Mucosa of rectum (tissue), 2 donors: Measurements from ENCODE around the gene ERBB2.

Source experiments
- H3K27ac ChIP-seq, 2 donors: one replicate each; pipeline ENCODE4 v1.7.0; 2013; ENCODE audit warnings: inconsistent platforms in 2 of 2, low read depth in 2 of 2, low read length in 2 of 2
- H3K27me3 ChIP-seq, 2 donors: one replicate each; pipeline ENCODE4 v1.7.0; 2013; ENCODE audit warnings: low read length in 2 of 2; ENCODE audit not compliant: control insufficient read depth in 2 of 2, insufficient read depth in 2 of 2
- H3K36me3 ChIP-seq, 2 donors: one replicate each; pipeline ENCODE4 v1.7.0; 2013; ENCODE audit warnings: low read length in 2 of 2; ENCODE audit not compliant: control insufficient read depth in 2 of 2, insufficient read depth in 2 of 2
- H3K4me1 ChIP-seq, 2 donors: one replicate each; pipeline ENCODE4 v1.7.0; 2013; ENCODE audit warnings: low read length in 2 of 2, mild to moderate bottlenecking in 1 of 2; ENCODE audit not compliant: control insufficient read depth in 2 of 2, insufficient read depth in 2 of 2
- H3K4me3 ChIP-seq, 2 donors: one replicate each; pipeline ENCODE4 v1.7.0; 2013; ENCODE audit warnings: low read length in 2 of 2
- H3K9ac ChIP-seq, 2 donors: one replicate each; pipeline ENCODE4 v1.7.0; 2013; ENCODE audit warnings: low read length in 2 of 2, low read depth in 1 of 2, mild to moderate bottlenecking in 1 of 2
- H3K9me3 ChIP-seq, 2 donors: one replicate each; pipeline ENCODE4 v1.7.0; 2013; ENCODE audit warnings: low read length in 2 of 2; ENCODE audit not compliant: control insufficient read depth in 2 of 2
- donor health status: healthy.
- donor health status: Normal muscosa, but diverticular disease.

Gene ERBB2

DNA sequence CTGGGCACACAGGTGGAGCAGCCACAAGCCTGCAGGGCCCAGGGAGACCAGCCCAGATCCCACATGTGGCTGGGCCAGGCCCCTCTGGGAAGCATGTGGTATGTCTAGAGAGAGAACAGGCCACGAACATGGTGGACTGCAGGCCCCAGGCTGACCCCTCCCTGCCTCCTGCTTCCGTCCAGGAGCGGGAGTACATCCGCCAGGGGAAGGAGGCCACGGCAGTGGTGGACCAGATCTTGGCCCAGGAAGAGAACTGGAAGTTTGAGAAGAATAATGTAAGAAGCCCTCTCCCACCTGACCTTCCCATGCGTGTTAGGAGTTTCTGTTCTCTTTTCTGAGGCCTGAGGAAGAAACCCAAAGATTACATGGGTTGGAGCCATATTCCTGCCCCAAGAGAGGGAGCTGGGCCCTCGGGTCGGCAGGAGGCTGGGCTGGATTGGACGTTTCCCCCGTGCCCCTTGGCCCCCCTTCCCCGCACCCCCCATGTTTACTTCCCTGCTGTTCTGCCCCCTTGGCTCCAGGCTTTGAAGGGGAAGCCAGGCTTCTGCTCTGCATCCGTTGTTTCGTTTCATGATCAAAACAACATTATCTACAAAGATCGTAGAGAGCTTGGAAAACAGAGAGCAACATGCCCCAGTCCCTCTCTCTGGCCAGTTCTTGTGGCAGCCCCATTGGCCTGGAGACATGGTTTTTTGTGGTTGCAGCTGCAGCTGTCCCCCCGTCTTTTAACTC lies 40.4 kb upstream of the ERBB2 start:
- Histone ChIP-seq H3K4me3 (no peak overlapping the region), H3K4me1 (peaks cover 21 to 27% of the 10 kb centered on the region in 2 donors), H3K9me3 (no peaks in the 10 kb centered on the region), H3K36me3 (peaks cover 35 to 48% of the 10 kb centered on the region in 2 donors), H3K27me3 (no peaks in the 10 kb centered on the region), H3K9ac (no peak overlapping the region), H3K27ac (peak overlapping the region; percentile 43 to 44)

GRCh38 chr17:39660011-39660360 lies 39.9 kb upstream of the ERBB2 start:
- peaks cover 23 to 31% of the 10 kb centered on the region in 2 donors for H3K4me1 ChIP-seq
- H3K9me3 ChIP-seq = no peaks in the 10 kb centered on the region
- H3K36me3 ChIP-seq = peaks cover 35 to 48% of the 10 kb centered on the region in 2 donors
- H3K27ac ChIP-seq = peak overlapping the region; percentile 1 to 43
- H3K27me3 ChIP-seq = no peaks in the 10 kb centered on the region
- no peak overlapping the region for H3K4me3 ChIP-seq
- no peak overlapping the region for H3K9ac ChIP-seq

GRCh38 chr17:39660397-39661385 lies 39.2 kb upstream of the ERBB2 start:
- peaks cover 35 to 44% of the 10 kb centered on the region in 2 donors for H3K36me3 ChIP-seq
- no peaks in the 10 kb centered on the region for H3K27me3 ChIP-seq
- H3K4me3 ChIP-seq = no peak overlapping the region
- H3K9me3 ChIP-seq = no peaks in the 10 kb centered on the region
- H3K9ac ChIP-seq = no peak overlapping the region
- H3K27ac ChIP-seq = peak overlapping the region in 1 of 2 donors; percentile 43
- H3K4me1 ChIP-seq = peaks cover 23 to 35% of the 10 kb centered on the region in 2 donors

DNA sequence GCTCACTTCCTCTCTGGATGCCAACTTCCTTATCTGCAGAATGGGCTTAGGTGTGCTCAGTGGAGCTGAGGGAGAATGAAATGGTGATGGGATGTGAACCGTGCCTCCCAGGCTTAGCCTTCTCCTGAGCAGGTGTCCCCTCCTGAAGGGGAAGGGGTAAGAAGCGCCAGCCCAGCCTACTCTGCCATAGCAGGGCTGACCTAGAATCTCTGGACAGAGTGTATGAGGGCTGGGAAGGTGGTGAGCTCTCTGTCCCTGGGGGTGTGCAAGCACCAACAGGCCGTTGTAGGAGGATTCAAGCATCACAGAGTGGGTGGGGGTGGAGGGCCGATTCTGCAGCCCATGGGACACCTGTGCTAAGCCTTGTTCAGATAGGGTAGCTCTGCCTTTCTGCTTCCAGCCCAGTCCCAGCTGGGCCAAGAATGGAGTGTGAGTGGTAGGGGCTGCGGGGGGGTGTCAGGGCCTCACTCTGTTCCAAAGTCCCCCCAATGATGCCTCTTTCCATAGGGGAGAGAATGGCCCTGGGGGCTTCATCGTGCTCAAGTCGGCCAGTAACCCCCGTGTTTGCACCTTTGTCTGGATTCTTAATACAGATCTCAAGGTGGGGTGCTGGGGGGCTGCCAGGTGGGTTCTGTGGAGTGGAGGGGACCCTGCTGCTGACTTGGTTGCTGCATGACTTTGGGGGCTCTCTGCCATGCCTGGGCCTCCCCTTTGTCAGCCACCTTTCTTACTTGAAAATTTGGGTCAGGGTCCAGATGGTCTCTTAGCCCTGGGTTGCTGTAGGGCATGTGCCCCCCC lies 37.9 kb upstream of the ERBB2 start:
- H3K9me3 ChIP-seq = no peaks in the 10 kb centered on the region
- H3K4me1 ChIP-seq = peaks cover 23 to 38% of the 10 kb centered on the region in 2 donors
- H3K36me3 ChIP-seq = peaks cover 35 to 38% of the 10 kb centered on the region in 2 donors
- H3K27me3 ChIP-seq = peaks cover 6 to 7% of the 10 kb centered on the region in 2 donors
- peak overlapping the region in 1 of 2 donors; percentile 23 for H3K9ac ChIP-seq
- no peak overlapping the region for H3K4me3 ChIP-seq
- peak overlapping the region in 1 of 2 donors; percentile 82 for H3K27ac ChIP-seq

DNA sequence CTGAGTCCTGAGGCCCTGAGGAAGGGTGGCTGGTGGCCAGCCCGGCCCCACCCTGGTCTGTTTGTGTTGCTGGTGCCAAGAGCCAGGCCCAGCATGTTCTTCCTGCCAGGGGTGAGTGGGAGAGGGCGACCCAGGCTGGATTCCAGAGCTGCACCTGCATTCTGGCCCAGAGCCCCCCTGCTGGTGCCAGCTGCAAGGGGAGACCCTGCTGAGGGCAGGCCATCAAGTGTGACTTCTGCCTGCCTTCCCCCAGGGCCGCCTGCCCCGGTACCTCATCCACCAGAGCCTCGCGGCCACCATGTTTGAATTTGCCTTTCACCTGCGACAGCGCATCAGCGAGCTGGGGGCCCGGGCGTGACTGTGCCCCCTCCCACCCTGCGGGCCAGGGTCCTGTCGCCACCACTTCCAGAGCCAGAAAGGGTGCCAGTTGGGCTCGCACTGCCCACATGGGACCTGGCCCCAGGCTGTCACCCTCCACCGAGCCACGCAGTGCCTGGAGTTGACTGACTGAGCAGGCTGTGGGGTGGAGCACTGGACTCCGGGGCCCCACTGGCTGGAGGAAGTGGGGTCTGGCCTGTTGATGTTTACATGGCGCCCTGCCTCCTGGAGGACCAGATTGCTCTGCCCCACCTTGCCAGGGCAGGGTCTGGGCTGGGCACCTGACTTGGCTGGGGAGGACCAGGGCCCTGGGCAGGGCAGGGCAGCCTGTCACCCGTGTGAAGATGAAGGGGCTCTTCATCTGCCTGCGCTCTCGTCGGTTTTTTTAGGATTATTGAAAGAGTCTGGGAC lies 37.1 kb upstream of the ERBB2 start:
- Histone ChIP-seq H3K36me3 (peaks cover 32 to 34% of the 10 kb centered on the region in 2 donors), H3K4me1 (peaks cover 27 to 38% of the 10 kb centered on the region in 2 donors), H3K9me3 (no peaks in the 10 kb centered on the region), H3K27ac (peak overlapping the region; percentile 72 to 82), H3K9ac (peak overlapping the region in 1 of 2 donors; percentile 23), H3K4me3 (peak overlapping the region in 1 of 2 donors; percentile 5), H3K27me3 (peaks cover 8 to 11% of the 10 kb centered on the region in 2 donors)

DNA sequence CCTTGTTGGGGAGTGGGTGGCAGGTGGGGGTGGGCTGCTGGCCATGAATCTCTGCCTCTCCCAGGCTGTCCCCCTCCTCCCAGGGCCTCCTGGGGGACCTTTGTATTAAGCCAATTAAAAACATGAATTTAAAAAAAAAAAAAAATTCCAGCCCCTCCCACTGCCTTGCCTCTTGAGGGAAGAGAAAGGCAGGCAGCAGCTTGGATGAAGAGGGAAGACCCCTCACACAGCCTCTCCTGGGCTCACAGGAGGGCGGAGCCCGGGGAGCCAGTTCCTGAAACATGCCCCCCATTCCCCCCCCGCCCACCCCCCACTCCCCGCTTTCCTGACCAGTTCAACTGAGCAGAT lies 36.5 kb upstream of the ERBB2 start:
- Histone ChIP-seq H3K27me3 (peaks cover 8 to 11% of the 10 kb centered on the region in 2 donors), H3K9ac (peak overlapping the region in 1 of 2 donors; percentile 48), H3K27ac (peak overlapping the region; percentile 72 to 82), H3K4me1 (peaks cover 28 to 38% of the 10 kb centered on the region in 2 donors), H3K36me3 (peaks cover 27 to 28% of the 10 kb centered on the region in 2 donors), H3K9me3 (no peaks in the 10 kb centered on the region), H3K4me3 (no peak overlapping the region)

GRCh38 chr17:39663688-39664580 lies 35.9 kb upstream of the ERBB2 start:
- Histone ChIP-seq H3K36me3 (peaks cover 20 to 24% of the 10 kb centered on the region in 2 donors), H3K27ac (peak overlapping the region; percentile 52 to 82), H3K4me3 (no peak overlapping the region), H3K9me3 (no peaks in the 10 kb centered on the region), H3K27me3 (peaks cover 8 to 15% of the 10 kb centered on the region in 2 donors), H3K9ac (peak overlapping the region; percentile 6 to 48), H3K4me1 (peaks cover 33 to 40% of the 10 kb centered on the region in 2 donors)

DNA sequence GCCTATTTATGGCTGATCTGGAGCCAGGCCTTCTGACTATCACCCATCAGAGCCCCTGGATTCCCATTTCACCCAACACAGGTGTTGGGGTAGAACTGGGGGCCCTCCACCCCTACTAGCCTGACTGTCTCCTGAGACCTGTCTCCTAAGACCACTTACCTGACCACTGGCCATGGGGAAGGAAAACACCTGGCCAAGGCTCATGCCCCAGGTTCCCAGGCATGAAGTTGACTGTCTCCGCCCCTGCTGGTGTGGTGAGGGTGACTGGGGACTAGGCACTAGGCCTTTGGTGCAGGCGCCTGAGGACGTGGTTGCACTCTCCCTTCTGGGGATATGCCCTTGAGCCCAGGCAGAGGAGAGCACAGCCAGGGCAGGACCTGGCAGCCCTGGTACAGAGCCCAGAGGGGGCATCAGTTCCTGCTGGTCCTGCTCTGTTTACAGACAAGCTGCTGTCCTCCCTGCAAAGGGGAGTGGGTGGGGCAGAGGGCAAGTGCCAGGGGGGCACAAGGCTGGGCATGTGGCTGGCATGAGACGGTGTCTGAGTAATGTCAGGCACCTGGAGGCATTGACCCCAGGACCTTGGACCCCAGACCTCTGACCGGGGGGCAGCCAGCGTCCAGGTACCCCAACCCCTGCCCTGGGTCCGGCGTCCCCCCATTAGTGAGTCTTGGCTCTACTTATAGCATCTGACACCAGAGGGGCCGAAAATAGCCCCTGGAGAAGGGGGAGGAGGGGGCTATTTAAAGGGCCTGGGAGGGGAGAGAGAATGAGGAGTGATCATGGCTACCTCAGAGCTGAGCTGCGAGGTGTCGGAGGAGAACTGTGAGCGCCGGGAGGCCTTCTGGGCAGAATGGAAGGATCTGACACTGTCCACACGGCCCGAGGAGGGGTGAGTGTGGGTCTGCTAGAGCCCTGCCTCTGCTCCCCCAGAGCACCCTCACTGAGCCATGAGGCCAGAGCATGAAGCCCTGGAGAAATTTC lies 35.0 kb upstream of the ERBB2 start, which contains the start of gene TCAP:
Gene TCAP, plus strand, starts transcription at position 769 of the 981 bp plus-strand sequence. Its CDS starts 11 bp downstream, at position 780.
- Histone ChIP-seq H3K4me1 (peaks cover 33 to 40% of the 10 kb centered on the region in 2 donors), H3K9me3 (no peaks in the 10 kb centered on the region), H3K4me3 (no peak within 1 kb of the TSS), H3K9ac (peak within 1 kb of the TSS in 1 of 2 donors; percentile 48), H3K27me3 (peaks cover 8 to 18% of the 10 kb centered on the region in 2 donors), H3K27ac (no peak within 1 kb of the TSS), H3K36me3 (peaks cover 19 to 20% of the 10 kb centered on the region in 2 donors)
